Liver (tissue), 9 donors: ENCODE results near the gene ZCWPW1. TPM values are rescaled to one million over a fixed set of nuclear protein-coding genes. Genes with fewer than 3 reads are reported as not detected.

Experiments
- DNase-seq: peaks from one replicate; pipeline ENCODE4 v3.0.0-alpha.2; 2017; ENCODE audit warnings: low spot score
- H3K27ac ChIP-seq, 2 donors: one replicate each; pipeline ENCODE4 v1.7.0; 2013; ENCODE audit warnings: inconsistent platforms in 2 of 2, low read length in 2 of 2, control low read depth in 1 of 2, low read depth in 1 of 2, mild to moderate bottlenecking in 1 of 2
- H3K27me3 ChIP-seq, 4 donors: one replicate each; pipeline versions ENCODE4 v1.6.1 to v1.7.0; 2013; ENCODE audit warnings: low read length in 3 of 4, inconsistent platforms in 1 of 4, mild to moderate bottlenecking in 1 of 4, moderate library complexity in 1 of 4; ENCODE audit not compliant: control insufficient read depth in 4 of 4, insufficient read depth in 4 of 4
- H3K36me3 ChIP-seq, 4 donors: one replicate each; pipeline versions ENCODE4 v1.6.1 to v1.7.0; 2013; ENCODE audit warnings: low read length in 3 of 4, mild to moderate bottlenecking in 3 of 4, low read depth in 1 of 4, moderate library complexity in 1 of 4; ENCODE audit not compliant: control insufficient read depth in 4 of 4, insufficient read depth in 3 of 4
- H3K4me1 ChIP-seq, 4 donors: one replicate each; pipeline versions ENCODE4 v1.6.1 to v1.7.0; 2013; ENCODE audit warnings: low read length in 3 of 4, mild to moderate bottlenecking in 3 of 4, moderate library complexity in 1 of 4; ENCODE audit not compliant: control insufficient read depth in 4 of 4, insufficient read depth in 4 of 4
- H3K4me3 ChIP-seq, 3 donors: one replicate each; pipeline versions ENCODE4 v1.6.1 to v1.7.0; 2013; ENCODE audit warnings: low read length in 3 of 3, control low read depth in 1 of 3, low read depth in 1 of 3, mild to moderate bottlenecking in 1 of 3
- H3K9ac ChIP-seq, 2 donors: one replicate each; pipeline ENCODE4 v1.7.0; 2013; ENCODE audit warnings: low read length in 2 of 2, mild to moderate bottlenecking in 2 of 2, moderate library complexity in 2 of 2, control low read depth in 1 of 2, low read depth in 1 of 2
- H3K9me3 ChIP-seq, 4 donors: one replicate each; pipeline versions ENCODE4 v1.6.1 to v1.7.0; 2013; ENCODE audit warnings: low read length in 3 of 4; ENCODE audit not compliant: control insufficient read depth in 4 of 4
- ATF3 ChIP-seq: IDR thresholded peaks from 2 replicates; pipeline ENCODE4 v1.6.1; 2016; ENCODE audit warnings: antibody characterized with exemption
- CTCF ChIP-seq: fragments of 150-350 bp; IDR thresholded peaks from 2 replicates; pipeline ENCODE4 v1.5.1; 2017; ENCODE audit warnings: improper control_type of control experiment, low read depth, low read length; ENCODE audit not compliant: missing input control
- FOXA1 ChIP-seq: IDR thresholded peaks from 2 replicates; pipeline ENCODE4 v1.6.1; 2016; ENCODE audit warnings: antibody characterized with exemption
- GABPA ChIP-seq, 2 donors: IDR thresholded peaks in 1 of 2; conservative IDR thresholded peaks in 1 of 2; 2 replicates each; pipeline ENCODE4 v1.6.1; 2016; ENCODE audit warnings: antibody characterized with exemption in 2 of 2, mild to moderate bottlenecking in 1 of 2, moderate library complexity in 1 of 2
- HNF4A ChIP-seq, 2 donors: conservative IDR thresholded peaks; 2 replicates each; pipeline ENCODE4 v1.6.1; 2016; ENCODE audit warnings: antibody characterized with exemption in 2 of 2, mild to moderate bottlenecking in 2 of 2
- HNF4G ChIP-seq: IDR thresholded peaks from 2 replicates; pipeline ENCODE4 v1.6.1; 2016; ENCODE audit warnings: antibody characterized with exemption
- JUND ChIP-seq, 2 donors: IDR thresholded peaks; 2 replicates each; pipeline ENCODE4 v1.6.1; 2016; ENCODE audit warnings: antibody characterized with exemption in 2 of 2
- MAX ChIP-seq: IDR thresholded peaks from 2 replicates; pipeline ENCODE4 v1.6.1; 2016; ENCODE audit warnings: antibody characterized with exemption
- NR2F2 ChIP-seq: IDR thresholded peaks from 2 replicates; pipeline ENCODE4 v1.6.1; 2016; ENCODE audit warnings: antibody characterized with exemption
- REST ChIP-seq: IDR thresholded peaks from 2 replicates; pipeline ENCODE4 v1.6.1; 2016; ENCODE audit warnings: antibody characterized with exemption, mild to moderate bottlenecking
- RXRA ChIP-seq, 2 donors: IDR thresholded peaks; 2 replicates each; pipeline ENCODE4 v1.6.1; 2017 to 2018; ENCODE audit warnings: antibody characterized with exemption in 2 of 2, mild to moderate bottlenecking in 1 of 2
- SP1 ChIP-seq: IDR thresholded peaks from 2 replicates; pipeline ENCODE4 v1.6.1; 2018; ENCODE audit warnings: antibody characterized with exemption, mild to moderate bottlenecking
- YY1 ChIP-seq: IDR thresholded peaks from 2 replicates; pipeline ENCODE4 v1.6.1; 2016; ENCODE audit warnings: antibody characterized with exemption, mild to moderate bottlenecking
- ZBTB33 ChIP-seq: IDR thresholded peaks from 2 replicates; pipeline ENCODE4 v1.6.1; 2016; ENCODE audit warnings: antibody characterized with exemption
- WGBS: extraction: QIAGEN DNeasy Blood & Tissue Kit; methylation state at CpG from one replicate; pipeline ENCODE4 v1.1.7; 2013; 5-methylcytosine and 5-hydroxymethylcytosine counted together
- polyA plus RNA-seq, 2 donors: library from polyadenylated mRNA; stranded (reverse) in 1 of 2; unstranded in 1 of 2; fragments of 200-250 nt in 1 of 2; fragments of >200 nt in 1 of 2; fragmentation: Nextera tagmentation in 1 of 2; extraction: Ambion mirVana in 1 of 2; gene quantifications; one replicate each; pipeline versions ENCODE4 v1.2.1 to v1.2.3, GENCODE V29; 2013 to 2015
- total RNA-seq, 2 donors: library from RNA; depleted of rRNA; stranded (reverse); fragments of >200 nt; gene quantifications; one replicate each; pipeline ENCODE4 v1.2.3, GENCODE V29; 2014
- donor health status: healthy.
- donor health status: healthy.
- donor health status: healthy.
- donor health status: healthy.
- donor health status: healthy.

The ZCWPW1 gene
- total and polyA plus RNA-seq, 4 donors = 1.4 to 3.3 (median 2.8) TPM

- Histone ChIP-seq H3K36me3 (peaks cover 0 to 4% (median 0%) of the 10 kb centered on the region in 4 donors), H3K27ac (no peak overlapping the region), H3K9ac (no peak overlapping the region), H3K4me3 (no peak overlapping the region), H3K4me1 (peaks cover 8 to 17% (median 12%) of the 10 kb centered on the region in 4 donors), H3K27me3 (no peaks in the 10 kb centered on the region), H3K9me3 (no peaks in the 10 kb centered on the region)
- no peak for TF ChIP-seq GABPA (IDR thresholded peaks at IDR 0.05 in 1 of 2, conservative IDR thresholded peaks at IDR 0.05 in 1 of 2)
- TF ChIP-seq HNF4A (conservative IDR thresholded peaks at IDR 0.05) = no peak
- DNase-seq = no peak
Observed at GRCh38 chr7:100426516-100426915, 2.0 kb downstream of the ZCWPW1 start.

- Histone ChIP-seq H3K4me3 (no peak overlapping the region), H3K27ac (no peak overlapping the region), H3K9me3 (no peaks in the 10 kb centered on the region), H3K4me1 (peaks cover 0 to 6% (median 2%) of the 10 kb centered on the region in 4 donors), H3K36me3 (no peaks in the 10 kb centered on the region), H3K9ac (no peak overlapping the region), H3K27me3 (no peaks in the 10 kb centered on the region)
- WGBS = 86% methylated on average over 1 of the region's 1 CpG
- no peak for TF ChIP-seq YY1
- TF ChIP-seq HNF4G = no peak
- no peak for TF ChIP-seq RXRA (IDR thresholded peaks at IDR 0.05)
- no peak for TF ChIP-seq JUND (IDR thresholded peaks at IDR 0.05)
- TF ChIP-seq FOXA1 = no peak
- TF ChIP-seq ZBTB33 = no peak
- no peak for DNase-seq
Observed at GRCh38 chr7:100425347-100425746, 3.2 kb downstream of the ZCWPW1 start.

- H3K4me1 ChIP-seq = peaks cover 0 to 6% (median 1%) of the 10 kb centered on the region in 4 donors
- no peak overlapping the region for H3K27ac ChIP-seq
- H3K9me3 ChIP-seq = no peaks in the 10 kb centered on the region
- TF ChIP-seq HNF4G (no peak), ZBTB33 (no peak), CTCF (no peak), RXRA (IDR thresholded peaks at IDR 0.05) (no peak), YY1 (no peak), HNF4A (conservative IDR thresholded peaks at IDR 0.05) (no peak), ATF3 (no peak), REST (no peak), SP1 (no peak), MAX (no peak), GABPA (IDR thresholded peaks at IDR 0.05 in 1 of 2, conservative IDR thresholded peaks at IDR 0.05 in 1 of 2) (no peak), NR2F2 (no peak)
- WGBS = 91% methylated on average over 6 of the region's 6 CpGs
- no peak overlapping the region for H3K9ac ChIP-seq
- no peak for DNase-seq
- no peak overlapping the region for H3K4me3 ChIP-seq
- H3K27me3 ChIP-seq = no peaks in the 10 kb centered on the region
- H3K36me3 ChIP-seq = no peaks in the 10 kb centered on the region
Observed at GRCh38 chr7:100423315-100423714, 5.2 kb downstream of the ZCWPW1 start.
